Activated naive CD4-positive, alpha-beta T cell treated with anti-CD3 and anti-CD28 coated beads for 36 hours (primary cell): Measurements from ENCODE around the gene FARS2. TPM values are rescaled to one million over a fixed set of nuclear protein-coding genes. Genes with fewer than 3 reads are reported as not detected.
"Not testable (repeated sequence)": the region's sequence is repeated elsewhere in the genome, so short reads cannot be mapped to it uniquely, and the experiment has no call there.

Source experiments
- CTCF ChIA-PET: fragments of 350-600 bp; sonication (Branson Sonifier 250); formaldehyde crosslinking; loops from one replicate; lab custom pipeline; 2021; ENCODE audit warnings: antibody characterized with exemption; lab: Charles Lee
- DNase-seq: peaks from one replicate; pipeline ENCODE4 v3.0.0-alpha.2; 2020
- H3K27ac Mint-ChIP-seq: one replicate; pipeline ENCODE4 v1.8.0; 2021; ENCODE audit warnings: mild to moderate bottlenecking, mixed read lengths
- H3K27me3 Mint-ChIP-seq: one replicate; pipeline ENCODE4 v1.8.0; 2021; ENCODE audit warnings: low read depth, mixed read lengths
- H3K36me3 Mint-ChIP-seq: one replicate; pipeline ENCODE4 v1.8.0; 2021; ENCODE audit warnings: low read depth, mixed read lengths
- H3K4me1 Mint-ChIP-seq: one replicate; pipeline ENCODE4 v1.8.0; 2021; ENCODE audit warnings: low read depth, mixed read lengths
- H3K4me3 Mint-ChIP-seq: one replicate; pipeline ENCODE4 v1.8.0; 2021; ENCODE audit warnings: mild to moderate bottlenecking, moderate library complexity, mixed read lengths
- H3K9me3 Mint-ChIP-seq: one replicate; pipeline ENCODE4 v1.8.0; 2021; ENCODE audit warnings: mixed read lengths
- intact Hi-C: fragments of 100-400 bp; cut with micrococcal nuclease; formaldehyde crosslinking; loops from one replicate; pipeline ENCODE4 v1.15.1; 2023
- total RNA-seq, 2 experiments: library from RNA; stranded (reverse); gene quantifications; one replicate each; pipeline ENCODE4 v1.2.3, GENCODE V29; 2021

FARS2 gene
- total RNA-seq, 2 experiments from 2014 or later: 15.4 to 15.8 TPM

- Mint-ChIP-seq H3K9me3 (peaks cover 12% of the 10 kb centered on the region), H3K27ac (no peak overlapping the region), H3K27me3 (no peaks in the 10 kb centered on the region), H3K4me1 (no peaks in the 10 kb centered on the region), H3K36me3 (peaks cover 13% of the 10 kb centered on the region), H3K4me3 (no peak overlapping the region)
- DNase-seq: no peak
- intact Hi-C loops: no loop called here
- CTCF ChIA-PET: interaction anchor here (0.6 to 1.1 kb wide), 2 partner anchors 23 to 27 kb away, joined by 3 read pairs; no protein-coding TSS in a partner anchor
These were observed 383.3 kb downstream of the FARS2 start for GRCh38 chr6:5644523-5645185.

- Mint-ChIP-seq H3K27ac (no peak overlapping the region), H3K27me3 (no peaks in the 10 kb centered on the region), H3K4me1 (no peaks in the 10 kb centered on the region), H3K36me3 (peaks cover 4% of the 10 kb centered on the region), H3K9me3 (peaks cover 4% of the 10 kb centered on the region), H3K4me3 (no peak overlapping the region)
- intact Hi-C loops: no loop called here
- DNase-seq: no peak
- CTCF ChIA-PET: interaction anchor here (0.6 to 1.1 kb wide), 2 partner anchors 22 to 26 kb away, joined by 3 read pairs; no protein-coding TSS in a partner anchor
These were observed 384.3 kb downstream of the FARS2 start for GRCh38 chr6:5645328-5646290.

GRCh38 chr6:5652406-5653137 is 391.3 kb downstream of the FARS2 start:
- CTCF ChIA-PET: no interaction called here
- H3K4me1 Mint-ChIP-seq: no peaks in the 10 kb centered on the region
- intact Hi-C loops: no loop called here
- H3K27me3 Mint-ChIP-seq: no peaks in the 10 kb centered on the region
- no peak overlapping the region for H3K27ac Mint-ChIP-seq
- no peaks in the 10 kb centered on the region for H3K9me3 Mint-ChIP-seq
- peaks cover 27% of the 10 kb centered on the region for H3K36me3 Mint-ChIP-seq
- DNase-seq: no peak
- no peak overlapping the region for H3K4me3 Mint-ChIP-seq

GRCh38 chr6:5653801-5654200 is 392.5 kb downstream of the FARS2 start:
- Mint-ChIP-seq H3K27me3 (no peaks in the 10 kb centered on the region), H3K4me3 (no peak overlapping the region), H3K27ac (no peak overlapping the region), H3K4me1 (no peaks in the 10 kb centered on the region), H3K9me3 (no peaks in the 10 kb centered on the region), H3K36me3 (peaks cover 28% of the 10 kb centered on the region)
- intact Hi-C loops: no loop called here
- CTCF ChIA-PET: no interaction called here
- no peak for DNase-seq

GRCh38 chr6:5656226-5656625 is 394.9 kb downstream of the FARS2 start:
- CTCF ChIA-PET: no interaction called here
- intact Hi-C loops: no loop called here
- Mint-ChIP-seq H3K9me3 (no peaks in the 10 kb centered on the region), H3K4me1 (no peaks in the 10 kb centered on the region), H3K27ac (no peak overlapping the region), H3K4me3 (no peak overlapping the region), H3K27me3 (no peaks in the 10 kb centered on the region), H3K36me3 (peaks cover 26% of the 10 kb centered on the region)
- no peak for DNase-seq

- CTCF ChIA-PET, intact Hi-C loops: not testable (repeated sequence)
These were observed 395.4 kb downstream of the FARS2 start for GRCh38 chr6:5656695-5657094.

GRCh38 chr6:5657684-5658430 is 396.5 kb downstream of the FARS2 start:
- no peak overlapping the region for H3K27ac Mint-ChIP-seq
- H3K36me3 Mint-ChIP-seq: peaks cover 21% of the 10 kb centered on the region
- intact Hi-C loops: no loop called here
- H3K4me3 Mint-ChIP-seq: no peak overlapping the region
- H3K9me3 Mint-ChIP-seq: no peaks in the 10 kb centered on the region
- CTCF ChIA-PET: no interaction called here
- H3K27me3 Mint-ChIP-seq: no peaks in the 10 kb centered on the region
- DNase-seq: no peak
- no peaks in the 10 kb centered on the region for H3K4me1 Mint-ChIP-seq

More at GRCh38 chr6:5656695-5657094, 395.4 kb downstream of the FARS2 start:
- peaks cover 25% of the 10 kb centered on the region for H3K36me3 Mint-ChIP-seq
- not testable (repeated sequence) for H3K9me3 Mint-ChIP-seq, H3K27ac Mint-ChIP-seq, H3K4me1 Mint-ChIP-seq, H3K4me3 Mint-ChIP-seq, DNase-seq, H3K27me3 Mint-ChIP-seq

- DNase-seq: no peak
- Mint-ChIP-seq H3K4me3 (no peak overlapping the region), H3K27ac (no peak overlapping the region), H3K36me3 (peaks cover 19% of the 10 kb centered on the region), H3K9me3 (no peaks in the 10 kb centered on the region), H3K4me1 (peaks cover 14% of the 10 kb centered on the region), H3K27me3 (no peaks in the 10 kb centered on the region)
- CTCF ChIA-PET: interaction anchor here (0.6 kb wide), 1 partner anchor 152 kb away, joined by 3 read pairs; no protein-coding TSS in a partner anchor
- intact Hi-C loops: no loop called here
These were observed 398.2 kb downstream of the FARS2 start for GRCh38 chr6:5659467-5659866.

GRCh38 chr6:5660772-5661171 is 399.5 kb downstream of the FARS2 start:
- Mint-ChIP-seq H3K27me3 (no peaks in the 10 kb centered on the region), H3K27ac (no peak overlapping the region), H3K36me3 (peaks cover 8% of the 10 kb centered on the region), H3K4me3 (no peak overlapping the region), H3K9me3 (no peaks in the 10 kb centered on the region), H3K4me1 (peaks cover 27% of the 10 kb centered on the region)
- intact Hi-C loops: no loop called here
- CTCF ChIA-PET: interaction anchor here (0.6 kb wide), 1 partner anchor 852 kb away, joined by 7 read pairs; no protein-coding TSS in a partner anchor
- DNase-seq: no peak

GRCh38 chr6:5662797-5663196 is 401.5 kb downstream of the FARS2 start:
- H3K4me3 Mint-ChIP-seq: no peak overlapping the region
- intact Hi-C loops: no loop called here
- H3K9me3 Mint-ChIP-seq: no peaks in the 10 kb centered on the region
- CTCF ChIA-PET: interaction anchor here (1.5 kb wide), 1 partner anchor 10 kb away, joined by 4 read pairs; no protein-coding TSS in a partner anchor
- no peak overlapping the region for H3K27ac Mint-ChIP-seq
- no peak for DNase-seq
- no peaks in the 10 kb centered on the region for H3K27me3 Mint-ChIP-seq
- peaks cover 2% of the 10 kb centered on the region for H3K36me3 Mint-ChIP-seq
- H3K4me1 Mint-ChIP-seq: peaks cover 41% of the 10 kb centered on the region

GRCh38 chr6:5663259-5663658 is 401.9 kb downstream of the FARS2 start:
- Mint-ChIP-seq H3K9me3 (no peaks in the 10 kb centered on the region), H3K27ac (no peak overlapping the region)
- intact Hi-C loops: no loop called here

More at GRCh38 chr6:5663259-5663658, 401.9 kb downstream of the FARS2 start:
- DNase-seq: no peak
- Mint-ChIP-seq H3K4me1 (peaks cover 46% of the 10 kb centered on the region), H3K4me3 (no peak overlapping the region), H3K36me3 (peaks cover 2% of the 10 kb centered on the region), H3K27me3 (no peaks in the 10 kb centered on the region)
- CTCF ChIA-PET: interaction anchor here (1.5 kb wide), 1 partner anchor 10 kb away, joined by 4 read pairs; no protein-coding TSS in a partner anchor
